Activated naive CD4-positive, alpha-beta T cell treated with anti-CD3 and anti-CD28 coated beads, Interleukin-2, amount 50 U/mL, for 16 hours (primary cell): ENCODE measurements around the gene TMEM86A.

ENCODE experiments used
- DNase-seq: peaks from one replicate; pipeline ENCODE4 v3.0.0-alpha.2; 2020

TMEM86A gene

DNA sequence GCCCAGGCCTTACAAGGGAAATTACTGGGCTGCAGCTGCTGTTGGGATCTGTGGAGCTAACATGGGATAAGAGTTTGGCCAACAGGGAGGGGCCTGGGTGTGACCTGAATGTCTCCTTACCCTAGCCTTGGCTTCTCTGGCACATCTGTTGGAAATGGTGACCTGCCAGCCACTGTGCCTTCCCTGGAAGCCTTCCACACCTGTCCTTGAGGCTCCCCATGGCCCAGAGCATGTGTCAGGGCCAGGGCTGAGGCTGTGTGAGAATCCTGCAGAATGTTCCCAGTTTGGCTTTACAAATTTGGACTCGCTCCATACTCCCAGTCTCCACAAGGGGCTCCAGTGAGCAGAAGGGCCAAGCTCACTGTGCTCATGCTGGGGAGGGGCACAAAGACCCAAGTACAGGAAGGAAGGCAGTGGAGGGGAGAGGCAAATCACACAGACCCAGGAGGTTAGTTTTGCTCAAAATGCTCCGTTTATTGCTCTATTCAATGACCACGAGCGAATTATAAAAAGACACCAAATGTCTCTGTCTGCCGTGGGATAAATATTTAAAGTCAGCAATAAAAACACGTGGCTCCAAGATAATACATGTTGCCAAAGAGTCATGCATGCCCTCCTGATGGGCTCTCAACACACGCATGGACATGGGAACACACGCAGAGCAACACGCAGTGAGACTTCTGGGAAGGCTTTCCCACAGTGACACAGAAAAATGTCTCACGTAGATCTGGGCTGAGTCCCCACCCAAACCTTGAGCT is 29.1 kb downstream of the TMEM86A start:
- peak; percentile 56 for DNase-seq

GRCh38 chr11:18728658-18729057 is 30.1 kb downstream of the TMEM86A start:
- no peak for DNase-seq

- no peak for DNase-seq
Observed at GRCh38 chr11:18729426-18729825, 30.8 kb downstream of the TMEM86A start.

DNA sequence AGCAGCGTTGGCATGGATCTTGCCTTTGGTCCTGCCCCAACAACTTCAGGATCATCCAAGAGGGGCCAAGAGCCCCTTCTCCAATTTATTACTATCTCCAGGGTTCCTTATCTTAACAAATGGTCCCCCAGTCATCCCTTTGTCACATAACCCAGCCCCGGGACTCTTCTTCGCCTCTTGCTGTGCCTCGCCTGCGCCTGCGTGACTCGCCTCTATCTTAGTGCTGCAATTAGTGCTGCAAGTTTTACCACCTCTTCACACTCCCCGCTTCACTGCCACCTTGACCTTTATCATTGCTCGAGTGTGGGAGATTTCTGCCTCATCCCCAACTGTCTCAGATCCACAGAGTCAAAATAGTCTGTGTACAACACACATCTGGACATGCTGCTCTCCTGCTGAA is 31.4 kb downstream of the TMEM86A start:
- DNase-seq: no peak

DNA sequence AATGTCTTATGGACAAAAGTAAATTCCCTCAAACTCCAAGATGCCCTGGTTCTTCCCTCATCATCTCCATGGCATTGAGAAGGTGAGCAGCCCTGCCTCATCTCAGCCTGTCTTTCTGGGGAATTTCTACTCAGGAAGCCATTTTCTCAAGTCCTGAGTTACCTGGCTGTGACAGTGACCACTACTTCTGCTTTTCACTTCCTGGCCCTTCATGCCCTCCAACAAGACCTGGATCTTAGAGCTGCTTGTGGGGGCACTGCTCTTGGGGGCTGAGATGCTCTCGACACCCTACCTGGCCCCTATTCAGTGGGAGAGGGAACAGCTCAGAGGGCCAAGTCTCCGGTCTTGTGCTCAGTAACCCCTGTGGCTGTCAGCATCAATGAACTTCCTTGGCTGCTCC is 32.9 kb downstream of the TMEM86A start:
- DNase-seq: no peak

DNA sequence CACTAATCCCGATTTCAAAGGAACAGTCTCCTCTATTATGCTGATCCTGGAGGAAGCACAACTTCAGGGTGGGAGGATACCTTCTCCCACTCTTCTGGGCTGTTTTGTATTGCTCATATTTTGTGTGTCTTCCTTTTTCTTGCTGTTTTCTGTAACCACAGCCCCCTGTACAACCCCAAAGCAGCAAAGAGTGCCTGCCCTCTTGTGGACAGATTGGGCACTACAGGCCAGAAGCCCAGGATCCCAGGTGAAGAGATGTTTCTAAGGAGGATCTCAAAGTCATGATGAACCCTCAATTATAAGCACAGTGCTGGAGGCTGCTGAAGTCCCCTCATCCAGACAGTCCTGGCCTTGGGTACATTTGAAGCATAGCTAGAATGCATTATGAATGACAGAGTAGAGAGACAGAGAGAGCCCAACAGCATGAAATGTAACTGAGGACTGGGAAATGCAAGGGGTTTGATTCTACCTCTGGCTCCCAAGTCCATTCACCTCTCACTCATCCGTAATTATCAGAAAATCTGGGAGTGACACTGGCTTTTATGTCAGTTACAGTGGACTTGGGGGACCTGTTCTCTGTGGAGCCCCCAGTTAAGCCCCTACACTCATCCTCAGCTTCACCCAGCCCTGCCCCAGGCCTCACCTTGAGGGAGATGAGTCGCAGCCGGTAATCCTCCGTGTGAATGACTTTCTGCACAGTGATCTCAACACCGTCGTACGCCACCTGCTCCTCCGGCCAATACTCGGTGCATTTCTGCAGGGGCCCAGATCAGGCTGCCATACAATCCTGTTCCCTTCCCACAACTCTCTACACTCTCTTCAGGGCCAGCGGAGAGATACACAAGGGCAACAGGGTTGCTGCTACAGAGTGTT is 33.6 kb downstream of the TMEM86A start:
- peak; percentile 68 for DNase-seq

- no peak for DNase-seq
Observed at GRCh38 chr11:18733202-18733601, 34.6 kb downstream of the TMEM86A start.

- DNase-seq: no peak
Observed at GRCh38 chr11:18736590-18737148, 38.1 kb downstream of the TMEM86A start.

DNA sequence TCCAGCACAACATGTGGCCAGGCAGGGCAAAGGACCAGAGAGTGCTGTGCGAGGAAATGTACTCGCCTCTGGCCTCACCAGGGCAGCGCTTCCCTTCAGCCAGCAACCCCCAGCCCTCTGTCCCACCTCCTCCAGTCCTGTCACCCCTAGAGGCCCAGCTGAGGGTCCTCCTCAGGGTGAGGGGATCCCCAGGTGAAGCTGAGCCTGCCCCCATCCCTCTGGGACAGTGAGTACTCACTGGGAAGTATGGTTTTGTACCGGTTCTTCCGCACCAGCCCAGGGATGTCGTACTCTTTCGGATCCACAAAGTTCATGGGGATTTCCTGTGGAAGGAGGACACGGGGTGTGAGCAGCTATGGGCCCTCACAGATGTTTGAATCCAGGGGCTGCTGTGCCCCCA is 39.1 kb downstream of the TMEM86A start:
- DNase-seq: no peak

- DNase-seq: no peak
Observed at GRCh38 chr11:18739685-18740084, 41.1 kb downstream of the TMEM86A start.

DNA sequence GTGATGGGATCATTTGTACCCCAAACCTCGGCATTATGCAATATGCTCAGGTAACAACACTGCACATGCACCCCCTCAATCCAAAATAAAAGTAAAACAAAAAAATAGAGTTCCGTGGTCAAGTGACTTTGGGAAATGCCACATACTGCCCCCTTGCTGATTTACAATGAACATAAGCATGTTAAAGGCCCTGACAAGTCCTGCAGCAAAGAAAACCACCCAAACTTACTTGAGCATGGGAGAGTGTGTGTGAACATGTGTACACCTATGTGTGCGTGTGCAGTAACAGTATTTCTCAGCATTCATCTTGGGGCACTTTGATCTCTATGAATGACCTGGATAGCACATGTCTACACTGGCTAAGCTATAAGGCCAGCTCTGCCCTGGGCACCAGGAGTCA is 43.2 kb downstream of the TMEM86A start:
- DNase-seq: no peak

DNA sequence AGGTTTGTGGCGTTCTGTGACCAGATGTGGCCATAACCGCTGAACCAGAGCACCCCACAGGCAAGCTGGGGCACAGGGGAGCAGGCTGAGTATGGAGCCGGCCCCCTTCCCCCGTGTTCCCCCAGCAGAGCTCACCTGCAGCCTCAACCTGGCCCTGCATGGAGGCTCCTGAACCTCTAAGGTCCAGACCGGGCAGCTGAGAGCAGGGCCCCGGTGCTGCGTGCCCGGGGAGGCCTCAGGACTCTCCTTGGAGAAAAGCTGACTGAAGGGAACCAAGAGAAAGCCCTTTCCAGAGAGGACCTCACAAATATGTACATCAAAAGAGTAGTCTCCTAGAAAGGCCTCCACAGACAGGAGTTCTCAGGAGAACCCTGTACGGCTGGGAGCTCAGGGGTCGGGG is 44.8 kb downstream of the TMEM86A start:
- DNase-seq: no peak

DNA sequence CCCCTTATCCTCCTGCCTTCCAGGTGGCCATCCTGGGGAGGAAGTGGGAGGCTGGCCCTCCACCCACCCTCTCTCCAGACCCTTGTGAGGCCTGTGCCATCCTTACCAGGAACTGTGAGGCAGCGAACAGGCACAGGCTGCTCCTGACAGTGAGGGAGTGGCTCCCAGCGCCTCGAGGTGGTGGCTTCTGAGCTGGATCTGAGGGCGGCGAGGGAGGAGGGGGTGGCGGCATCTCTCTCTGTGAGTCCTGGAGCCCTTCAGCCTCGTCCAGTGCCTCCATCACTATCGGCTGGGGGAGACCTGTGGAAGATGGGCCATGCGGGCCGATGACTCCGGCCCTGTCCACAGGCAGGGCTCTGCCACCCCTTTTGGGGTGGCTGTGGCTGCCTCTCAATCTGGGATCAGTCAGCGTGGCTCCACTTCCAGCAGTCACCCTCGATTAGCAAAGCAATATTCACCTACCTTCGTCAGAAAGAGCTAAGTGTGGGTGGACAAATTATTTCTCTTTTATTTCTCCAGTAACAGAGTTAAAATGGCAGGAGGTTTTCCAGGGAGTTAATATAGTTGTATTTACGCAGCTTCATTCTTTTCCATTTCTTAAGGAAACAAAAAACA is 45.4 kb downstream of the TMEM86A start:
- DNase-seq: no peak

- no peak for DNase-seq
Observed at GRCh38 chr11:18745251-18745650, 46.7 kb downstream of the TMEM86A start.

GRCh38 chr11:18748766-18749365 is 50.3 kb downstream of the TMEM86A start:
- DNase-seq: no peak

GRCh38 chr11:18749681-18750319 is 51.2 kb downstream of the TMEM86A start:
- no peak for DNase-seq

DNA sequence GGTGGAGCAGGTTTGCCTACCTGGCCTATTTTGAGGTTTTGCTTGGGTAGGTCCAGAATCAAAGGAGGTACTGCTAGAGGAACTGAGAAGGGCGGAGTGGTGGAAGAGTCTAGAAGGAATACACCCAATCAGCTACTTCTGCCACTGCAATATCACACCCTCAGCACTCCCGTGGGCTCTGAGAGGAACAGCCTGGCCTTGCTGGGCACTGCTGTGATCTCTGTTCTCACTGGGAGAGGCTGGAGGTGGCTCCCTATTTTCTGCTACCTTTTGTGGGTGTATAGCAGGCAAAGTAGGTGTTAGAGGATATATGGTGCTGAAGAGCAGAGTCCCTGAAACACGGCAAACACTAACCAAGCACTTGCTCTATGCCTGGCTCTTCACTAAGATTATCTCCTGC is 52.4 kb downstream of the TMEM86A start:
- no peak for DNase-seq

DNA sequence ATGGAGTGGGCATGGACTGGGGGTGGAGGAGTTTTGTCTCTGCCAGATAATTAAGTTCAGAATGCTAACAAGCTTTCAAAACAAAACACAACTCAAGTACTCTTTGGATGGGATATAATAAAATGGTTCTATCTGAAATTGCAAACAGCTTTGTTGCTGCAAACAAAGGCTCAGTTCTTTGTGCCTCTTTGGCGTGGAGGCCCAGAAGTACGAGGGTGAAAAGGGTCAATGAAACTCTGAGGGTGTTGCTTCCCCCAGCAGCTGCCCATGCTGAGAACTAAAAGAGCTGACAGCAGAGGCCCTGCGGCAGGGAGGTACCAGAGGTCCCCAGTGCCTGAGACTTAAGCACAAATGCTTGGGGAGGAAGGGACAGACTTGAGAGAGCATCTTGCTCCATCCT is 53.9 kb downstream of the TMEM86A start:
- no peak for DNase-seq

- DNase-seq: no peak
Observed at GRCh38 chr11:18754308-18754707, 55.7 kb downstream of the TMEM86A start.
